ENCODE measurements around the gene OLFML3.
"Not testable (repeated sequence)": the region's sequence is repeated elsewhere in the genome, so short reads cannot be mapped to it uniquely, and the experiment has no call there.

The OLFML3 gene

GRCh38 chr1:114010433-114011184, 31.3 kb downstream of the OLFML3 start:
- H3K9me3 ChIP-seq (ENCODE audit: insufficient read depth, low read length), result peaks cover 6% of the 10 kb centered on the region; the same call in 1 of the 2 replicates
- TF ChIP-seq ZNF274 (IDR thresholded peaks at IDR 0.05; ENCODE audit: low read depth, low read length) (no peak), SUZ12 (IDR thresholded peaks at IDR 0.05; ENCODE audit: extremely low read depth, insufficient read depth, insufficient read length) (no peak), YY1 (IDR thresholded peaks at IDR 0.05; ENCODE audit: insufficient read depth, insufficient read length) (no peak)
- no peaks in the 10 kb centered on the region for H3K4me1 ChIP-seq (ENCODE audit: insufficient read depth, insufficient read length)
- no peaks in the 10 kb centered on the region for H3K27me3 ChIP-seq (ENCODE audit: insufficient read depth, insufficient read length)
- no peak for DNase-seq (ENCODE audit: low read depth, low spot score)
- H3K4me3 ChIP-seq (ENCODE audit: insufficient read length, low read depth), result no peak overlapping the region
- H3K36me3 ChIP-seq (ENCODE audit: insufficient read depth, insufficient read length, low read length), result no peaks in the 10 kb centered on the region
- no peak overlapping the region for H3K9ac ChIP-seq (ENCODE audit: insufficient read length, low read depth)

- Histone ChIP-seq H3K27me3 (ENCODE audit: insufficient read depth, insufficient read length) (no peaks in the 10 kb centered on the region), H3K36me3 (ENCODE audit: insufficient read depth, insufficient read length, low read length) (no peaks in the 10 kb centered on the region), H3K4me3 (ENCODE audit: insufficient read length, low read depth) (no peak overlapping the region), H3K4me1 (ENCODE audit: insufficient read depth, insufficient read length) (no peaks in the 10 kb centered on the region), H3K9ac (ENCODE audit: insufficient read length, low read depth) (no peak overlapping the region), H3K9me3 (ENCODE audit: insufficient read depth, low read length) (no peaks in the 10 kb centered on the region; the same call in 1 of the 2 replicates)
- DNase-seq (ENCODE audit: low read depth, low spot score), result no peak
- TF ChIP-seq ZNF274 (IDR thresholded peaks at IDR 0.05; ENCODE audit: low read depth, low read length) (no peak), YY1 (IDR thresholded peaks at IDR 0.05; ENCODE audit: insufficient read depth, insufficient read length) (no peak), SUZ12 (IDR thresholded peaks at IDR 0.05; ENCODE audit: extremely low read depth, insufficient read depth, insufficient read length) (no peak)
Observed at GRCh38 chr1:114011796-114012195, 32.5 kb downstream of the OLFML3 start.

GRCh38 chr1:114015075-114015474, 35.8 kb downstream of the OLFML3 start:
- Histone ChIP-seq H3K9me3 (ENCODE audit: insufficient read depth, low read length) (peaks cover 18% of the 10 kb centered on the region; the same call in 1 of the 2 replicates), H3K4me3 (ENCODE audit: insufficient read length, low read depth) (no peak overlapping the region), H3K9ac (ENCODE audit: insufficient read length, low read depth) (no peak overlapping the region), H3K27me3 (ENCODE audit: insufficient read depth, insufficient read length) (no peaks in the 10 kb centered on the region), H3K4me1 (ENCODE audit: insufficient read depth, insufficient read length) (no peaks in the 10 kb centered on the region), H3K36me3 (ENCODE audit: insufficient read depth, insufficient read length, low read length) (no peaks in the 10 kb centered on the region)
- no peak for DNase-seq (ENCODE audit: low read depth, low spot score)
- no peak for TF ChIP-seq YY1 (IDR thresholded peaks at IDR 0.05; ENCODE audit: insufficient read depth, insufficient read length)
- TF ChIP-seq SUZ12 (IDR thresholded peaks at IDR 0.05; ENCODE audit: extremely low read depth, insufficient read depth, insufficient read length), result no peak
- TF ChIP-seq ZNF274 (IDR thresholded peaks at IDR 0.05; ENCODE audit: low read depth, low read length), result no peak

GRCh38 chr1:114019724-114020123, 40.5 kb downstream of the OLFML3 start:
- not testable (repeated sequence) for H3K9ac ChIP-seq (ENCODE audit: insufficient read length, low read depth); H3K36me3 ChIP-seq (ENCODE audit: insufficient read depth, insufficient read length, low read length); H3K4me3 ChIP-seq (ENCODE audit: insufficient read length, low read depth); H3K27me3 ChIP-seq (ENCODE audit: insufficient read depth, insufficient read length); H3K4me1 ChIP-seq (ENCODE audit: insufficient read depth, insufficient read length); DNase-seq (ENCODE audit: low read depth, low spot score)
- H3K9me3 ChIP-seq (ENCODE audit: insufficient read depth, low read length), result peaks cover 23% of the 10 kb centered on the region; the same call in 1 of the 2 replicates

GRCh38 chr1:114021665-114022099, 42.4 kb downstream of the OLFML3 start:
- no peaks in the 10 kb centered on the region for H3K27me3 ChIP-seq (ENCODE audit: insufficient read depth, insufficient read length)
- DNase-seq (ENCODE audit: low read depth, low spot score), result no peak
- no peak for TF ChIP-seq ZNF274 (IDR thresholded peaks at IDR 0.05; ENCODE audit: low read depth, low read length)
- no peak for TF ChIP-seq SUZ12 (IDR thresholded peaks at IDR 0.05; ENCODE audit: extremely low read depth, insufficient read depth, insufficient read length)
- TF ChIP-seq YY1 (IDR thresholded peaks at IDR 0.05; ENCODE audit: insufficient read depth, insufficient read length), result no peak
- H3K4me3 ChIP-seq (ENCODE audit: insufficient read length, low read depth), result no peak overlapping the region
- H3K9ac ChIP-seq (ENCODE audit: insufficient read length, low read depth), result no peak overlapping the region
- H3K36me3 ChIP-seq (ENCODE audit: insufficient read depth, insufficient read length, low read length), result no peaks in the 10 kb centered on the region
- H3K4me1 ChIP-seq (ENCODE audit: insufficient read depth, insufficient read length), result peaks cover 4% of the 10 kb centered on the region
- peaks cover 28% of the 10 kb centered on the region; the same call in 1 of the 2 replicates for H3K9me3 ChIP-seq (ENCODE audit: insufficient read depth, low read length)

GRCh38 chr1:114022877-114023276, 43.6 kb downstream of the OLFML3 start:
- DNase-seq (ENCODE audit: low read depth, low spot score), result no peak
- H3K9ac ChIP-seq (ENCODE audit: insufficient read length, low read depth), result no peak overlapping the region
- H3K4me3 ChIP-seq (ENCODE audit: insufficient read length, low read depth), result no peak overlapping the region
- TF ChIP-seq SUZ12 (IDR thresholded peaks at IDR 0.05; ENCODE audit: extremely low read depth, insufficient read depth, insufficient read length) (no peak), ZNF274 (IDR thresholded peaks at IDR 0.05; ENCODE audit: low read depth, low read length) (no peak), YY1 (IDR thresholded peaks at IDR 0.05; ENCODE audit: insufficient read depth, insufficient read length) (no peak)
- H3K27me3 ChIP-seq (ENCODE audit: insufficient read depth, insufficient read length), result no peaks in the 10 kb centered on the region
- H3K4me1 ChIP-seq (ENCODE audit: insufficient read depth, insufficient read length), result peaks cover 4% of the 10 kb centered on the region
- peaks cover 28% of the 10 kb centered on the region; the same call in 1 of the 2 replicates for H3K9me3 ChIP-seq (ENCODE audit: insufficient read depth, low read length)
- no peaks in the 10 kb centered on the region for H3K36me3 ChIP-seq (ENCODE audit: insufficient read depth, insufficient read length, low read length)

GRCh38 chr1:114023377-114023776, 44.1 kb downstream of the OLFML3 start:
- Histone ChIP-seq H3K27me3 (ENCODE audit: insufficient read depth, insufficient read length) (no peaks in the 10 kb centered on the region), H3K9ac (ENCODE audit: insufficient read length, low read depth) (no peak overlapping the region), H3K36me3 (ENCODE audit: insufficient read depth, insufficient read length, low read length) (no peaks in the 10 kb centered on the region), H3K4me3 (ENCODE audit: insufficient read length, low read depth) (no peak overlapping the region), H3K9me3 (ENCODE audit: insufficient read depth, low read length) (peaks cover 25% of the 10 kb centered on the region; the same call in 1 of the 2 replicates), H3K4me1 (ENCODE audit: insufficient read depth, insufficient read length) (peaks cover 4% of the 10 kb centered on the region)
- DNase-seq (ENCODE audit: low read depth, low spot score), result no peak
- TF ChIP-seq SUZ12 (IDR thresholded peaks at IDR 0.05; ENCODE audit: extremely low read depth, insufficient read depth, insufficient read length) (no peak), ZNF274 (IDR thresholded peaks at IDR 0.05; ENCODE audit: low read depth, low read length) (no peak), YY1 (IDR thresholded peaks at IDR 0.05; ENCODE audit: insufficient read depth, insufficient read length) (no peak)

Measured in NT2/D1 (cell line).